HG03575 (cell line): ENCODE data around the gene COL25A1.
"Not testable (repeated sequence)": the region's sequence is repeated elsewhere in the genome, so short reads cannot be mapped to it uniquely, and the experiment has no call there.

Experiments used
- ATAC-seq: cut with Tn5 transposase; IDR thresholded peaks from one replicate; pipeline ENCODE4 v1.9.1; 2021; ENCODE audit not compliant: unreplicated experiment, insufficient number of reproducible peaks, low FRiP score; ENCODE audit errors: extremely low read depth

Gene COL25A1

DNA sequence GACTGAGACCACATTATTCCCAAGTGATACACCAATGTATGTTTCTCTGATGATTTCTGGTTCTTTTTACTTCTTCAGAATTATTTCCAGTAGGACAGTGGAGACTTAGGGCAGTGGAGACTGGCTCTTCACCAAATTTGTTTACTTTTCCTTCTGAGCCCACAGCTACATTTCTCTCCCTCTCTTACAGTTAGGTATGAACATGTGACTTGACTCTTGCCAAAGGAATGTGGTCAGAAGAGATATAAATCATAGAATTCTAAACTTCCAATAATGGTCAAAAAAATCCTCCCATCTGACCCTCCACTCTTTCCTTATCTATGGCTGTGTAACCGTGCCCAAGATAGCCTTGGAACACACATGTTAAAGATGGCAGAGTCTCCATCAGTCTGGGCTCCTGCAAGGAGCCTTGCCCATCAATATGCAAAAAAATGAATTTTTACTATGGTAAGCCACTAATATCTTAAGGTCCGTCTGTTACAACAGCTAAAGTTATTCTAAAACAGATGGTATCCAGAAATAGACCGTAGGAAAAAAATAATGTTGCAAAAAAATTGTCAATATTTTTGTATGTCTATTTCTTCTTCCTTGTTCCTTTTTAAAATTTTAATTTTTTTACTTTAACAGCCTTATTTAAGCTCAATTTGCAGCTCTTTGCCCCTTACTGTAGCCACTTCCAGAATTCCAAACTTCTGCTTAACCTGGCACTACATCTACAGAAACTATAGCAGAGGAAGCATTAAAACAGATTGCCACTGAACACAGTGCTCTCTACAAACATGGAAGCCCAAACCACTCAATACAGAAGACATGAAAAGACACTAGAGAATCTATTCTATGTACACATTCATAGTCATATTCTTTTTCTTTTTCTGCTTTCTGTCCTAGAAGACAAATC lies 260.7 kb downstream of the COL25A1 start:
- no peak for ATAC-seq

GRCh38 chr4:109040441-109040840 lies 262.0 kb downstream of the COL25A1 start:
- no peak for ATAC-seq

GRCh38 chr4:109037026-109037425 lies 265.4 kb downstream of the COL25A1 start:
- no peak for ATAC-seq

DNA sequence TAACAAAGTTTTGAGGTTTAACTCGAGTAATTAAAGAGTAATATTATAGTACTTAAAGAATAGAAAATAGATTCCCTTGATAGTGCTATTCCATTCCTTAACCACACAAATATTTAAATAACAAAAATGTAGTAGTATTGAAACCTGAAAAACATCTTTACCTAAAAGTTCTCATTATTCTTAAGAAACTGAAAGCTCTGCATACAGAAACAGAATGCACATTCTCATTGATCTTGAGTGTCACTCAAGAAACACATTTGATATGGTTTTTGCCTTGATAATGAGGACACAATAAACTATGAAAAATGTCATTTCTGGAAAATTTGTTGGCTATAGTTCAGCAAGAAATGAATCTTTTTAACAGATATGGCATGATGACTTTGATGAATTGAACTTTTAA lies 268.5 kb downstream of the COL25A1 start:
- no peak for ATAC-seq

GRCh38 chr4:109032671-109033070 lies 269.8 kb downstream of the COL25A1 start:
- no peak for ATAC-seq

DNA sequence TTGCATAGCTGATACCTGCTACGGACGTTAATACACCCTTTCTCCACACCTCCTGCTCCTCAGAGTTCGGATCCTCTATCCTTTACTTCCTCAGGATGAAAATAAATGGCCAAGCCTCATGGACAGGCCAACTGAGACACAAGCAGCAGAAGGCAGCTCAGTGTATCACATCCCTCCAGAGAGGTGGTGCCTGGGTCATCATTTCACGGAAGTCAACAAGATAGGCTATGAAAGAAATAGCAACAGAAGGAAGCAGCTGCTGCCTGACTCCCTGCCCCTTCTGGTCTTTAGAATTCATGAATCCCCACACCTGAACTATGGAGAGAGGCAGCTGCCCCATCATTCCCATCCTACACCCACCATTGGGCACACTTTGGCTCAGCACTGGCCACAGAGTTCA lies 272.5 kb downstream of the COL25A1 start:
- no peak for ATAC-seq

GRCh38 chr4:109027016-109027500 lies 275.4 kb downstream of the COL25A1 start:
- no peak for ATAC-seq

DNA sequence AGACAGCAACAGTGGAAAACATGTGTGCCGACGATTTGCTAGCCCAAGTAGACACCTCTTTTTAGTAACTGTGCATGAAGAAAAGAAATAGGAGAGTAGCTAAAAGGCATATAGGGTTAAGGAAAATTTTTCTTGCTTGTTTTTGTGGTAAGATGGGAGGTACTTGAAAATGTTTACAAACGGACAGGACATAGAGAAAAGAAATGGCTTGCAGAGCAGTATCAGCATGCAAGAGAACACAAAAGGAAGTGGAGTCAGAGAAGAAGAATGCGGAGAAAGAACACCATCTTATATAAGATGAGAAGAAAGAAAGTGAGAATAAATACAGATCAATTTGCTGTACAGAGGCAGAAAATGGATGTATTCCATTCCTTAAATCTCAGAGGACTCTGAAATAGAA lies 275.9 kb downstream of the COL25A1 start:
- no peak for ATAC-seq

- no peak for ATAC-seq
Measured at GRCh38 chr4:109025471-109026076, 276.9 kb downstream of the COL25A1 start.

GRCh38 chr4:109022961-109023360 lies 279.5 kb downstream of the COL25A1 start:
- no peak for ATAC-seq

DNA sequence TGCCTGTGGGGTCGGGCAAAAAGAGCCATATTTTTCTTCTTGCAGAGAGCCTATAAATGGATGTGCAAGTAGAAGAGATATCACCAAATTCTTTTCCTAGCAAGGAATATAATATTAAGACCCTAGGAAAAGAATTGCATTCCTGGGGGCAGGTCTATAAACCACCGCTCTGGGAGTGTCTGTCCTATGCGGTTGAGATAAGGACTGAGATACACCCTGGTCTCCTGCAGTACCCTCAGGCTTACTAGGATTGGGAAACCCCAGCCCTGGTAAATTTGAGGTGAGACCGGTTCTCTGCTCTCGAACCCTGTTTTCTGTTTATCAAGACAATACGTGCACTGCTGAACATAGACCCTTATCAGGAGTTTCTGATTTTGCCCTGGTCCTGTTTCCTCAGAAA lies 280.8 kb downstream of the COL25A1 start:
- not testable (repeated sequence) for ATAC-seq

GRCh38 chr4:109020861-109021260 lies 281.6 kb downstream of the COL25A1 start:
- no peak for ATAC-seq

DNA sequence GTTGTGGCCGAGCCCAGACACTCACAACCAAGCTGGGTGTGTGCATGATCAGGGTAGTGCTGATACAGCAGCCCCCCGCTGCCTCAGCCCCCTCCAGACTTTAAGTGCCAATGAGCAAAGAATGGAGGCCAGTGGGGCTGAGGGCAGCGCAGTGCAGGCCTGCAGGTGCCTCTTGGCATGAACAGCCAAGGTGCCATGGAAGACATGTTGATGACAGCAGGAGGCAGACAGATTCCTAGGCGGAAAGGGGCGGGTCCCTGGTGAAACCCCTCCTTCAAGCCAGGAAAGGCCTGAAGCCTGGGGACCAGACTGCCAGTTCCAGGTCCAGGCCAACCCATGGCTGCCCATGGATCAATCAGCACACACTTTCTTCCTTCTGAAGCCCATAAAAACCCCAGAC lies 286.3 kb downstream of the COL25A1 start:
- ATAC-seq, result no peak

DNA sequence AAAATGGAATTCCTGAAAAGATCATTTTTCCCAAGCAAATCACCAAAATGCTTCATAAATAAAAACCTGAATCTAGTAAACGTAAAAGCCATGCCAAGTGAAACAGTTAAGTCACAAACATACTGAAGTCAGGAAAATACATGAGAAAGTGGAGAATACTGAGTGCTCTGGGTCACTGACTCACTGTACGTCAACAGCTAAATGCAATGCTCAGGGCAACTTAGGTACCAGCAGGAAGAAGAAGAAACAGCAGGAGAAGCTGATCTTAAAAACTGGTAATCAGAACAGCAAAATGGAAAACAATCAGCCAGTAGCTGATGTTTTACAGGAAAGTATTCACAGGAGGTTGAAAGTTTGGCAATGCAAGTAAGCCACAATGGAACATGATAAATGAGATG lies 287.0 kb downstream of the COL25A1 start:
- ATAC-seq, result no peak

DNA sequence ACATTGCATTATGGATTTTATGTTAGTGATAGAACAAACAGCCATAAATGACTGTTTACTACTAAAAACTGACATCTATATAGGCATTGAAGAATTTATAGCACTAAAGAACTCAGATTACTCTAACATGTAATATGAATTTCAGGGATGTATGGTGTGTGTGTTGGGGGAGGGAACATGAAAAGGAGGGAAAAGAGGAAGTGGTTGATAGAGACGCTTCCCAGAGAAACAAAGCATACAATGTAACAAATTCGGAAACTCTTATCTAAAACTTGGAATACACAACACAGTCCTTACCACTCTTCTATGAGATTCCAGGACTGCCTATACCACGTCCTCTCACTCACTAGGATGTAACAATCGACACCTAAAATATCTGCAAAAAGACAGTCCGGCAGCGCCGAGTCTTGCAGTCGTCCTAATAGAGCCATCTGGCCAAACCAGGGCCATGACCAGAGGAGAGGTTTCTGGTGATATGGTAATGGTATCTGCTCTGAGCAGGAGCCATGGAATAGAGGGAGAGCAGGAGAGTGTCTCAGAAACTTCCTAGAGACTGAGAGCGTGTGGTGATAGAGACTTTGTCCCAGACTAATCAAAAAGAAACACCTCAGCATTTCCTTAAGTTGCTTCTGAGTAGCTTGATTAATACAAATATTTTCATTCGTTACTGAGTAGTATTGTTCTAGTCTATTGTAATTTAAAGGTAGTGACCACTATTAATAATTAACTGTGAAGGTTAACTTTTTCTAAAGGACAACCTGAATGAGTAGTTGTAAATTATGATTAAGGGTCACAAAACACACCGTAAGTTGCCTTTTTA lies 287.7 kb downstream of the COL25A1 start:
- ATAC-seq, result no peak

DNA sequence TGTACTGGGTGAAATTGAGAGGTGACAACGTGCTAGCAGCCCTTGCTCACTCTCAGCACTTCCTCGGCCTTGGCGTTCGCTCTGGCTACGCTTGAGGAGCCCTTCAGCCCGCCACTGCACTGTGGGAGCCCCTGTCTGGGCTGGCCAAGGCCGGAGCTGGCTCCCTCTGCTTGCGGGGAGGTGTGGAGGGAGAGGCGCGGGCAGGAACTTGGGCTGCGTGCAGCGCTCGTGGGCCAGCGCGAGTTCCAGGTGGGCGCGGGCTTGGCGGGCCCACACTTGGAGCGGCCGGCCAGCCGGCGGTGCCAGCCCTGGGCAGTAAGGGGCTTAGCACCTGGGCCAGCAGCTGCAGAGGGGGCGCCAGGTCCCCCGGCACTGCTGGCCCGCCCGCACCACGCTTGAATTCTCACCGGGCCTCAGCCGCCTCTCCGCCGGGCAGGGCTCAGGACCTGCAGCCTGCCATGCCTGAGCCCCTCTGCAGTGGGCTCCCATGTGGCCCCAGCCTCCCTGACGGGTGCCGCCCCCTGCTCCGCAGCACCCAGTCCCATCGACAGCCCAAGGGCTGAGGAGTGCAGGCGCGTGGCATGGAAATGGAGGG lies 290.1 kb downstream of the COL25A1 start:
- ATAC-seq, result no peak

DNA sequence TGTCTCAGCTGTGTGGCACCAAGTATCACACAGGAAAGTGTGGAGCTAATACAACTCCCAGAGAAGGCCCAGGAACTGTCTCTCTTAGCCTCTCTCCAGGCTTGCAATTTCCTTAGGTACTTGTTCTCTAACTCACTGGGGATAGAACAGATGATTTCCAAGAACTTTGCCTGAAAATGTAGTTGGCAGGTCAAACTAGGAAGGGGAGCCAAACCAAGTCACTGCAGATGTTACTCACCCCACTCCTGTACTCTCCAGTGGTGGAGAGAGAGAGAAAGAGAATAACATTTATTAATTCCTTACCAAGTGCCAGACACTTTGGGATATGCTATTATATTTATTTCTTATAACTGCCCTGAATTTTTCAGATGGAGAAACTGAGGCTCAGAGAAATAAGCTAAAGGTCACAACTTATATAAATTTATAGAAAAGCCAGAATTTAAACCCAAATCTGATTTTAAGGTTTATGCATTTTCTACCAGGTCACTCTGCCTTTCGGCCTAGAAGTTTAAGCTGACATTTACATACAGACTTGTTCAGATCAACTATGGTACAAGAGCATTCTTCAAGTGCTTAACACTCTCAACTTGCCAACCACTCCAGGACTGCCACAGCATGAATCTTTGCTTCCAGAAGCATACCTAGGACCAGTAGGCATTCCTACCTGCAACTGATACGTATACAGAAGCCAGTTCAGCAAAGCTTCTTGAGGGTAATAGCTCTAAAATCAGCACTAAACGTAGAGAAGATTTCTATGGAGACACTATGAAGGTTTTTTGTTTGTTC lies 291.0 kb downstream of the COL25A1 start:
- ATAC-seq, result no peak

- no peak for ATAC-seq
Measured at GRCh38 chr4:109010521-109010920, 291.9 kb downstream of the COL25A1 start.
